Neural cell (in vitro differentiated cells): ENCODE data around the gene SLC4A4.

Experiments
- EP300 ChIP-seq: fragments of 450-650 bp; conservative IDR thresholded peaks from 2 replicates; pipeline ENCODE4 v1.6.1; 2014; ENCODE audit warnings: antibody characterized with exemption, mild to moderate bottlenecking, moderate library complexity; ENCODE audit not compliant: poor library complexity, severe bottlenecking
- EZH2 ChIP-seq: fragments of 200-600, 300-800 bp; shearing (Covaris generic), sonication (generic); IDR thresholded peaks from 2 replicates; pipeline ENCODE4 v1.6.1; 2014; ENCODE audit warnings: antibody characterized with exemption, low read length, borderline replicate concordance, mild to moderate bottlenecking; ENCODE audit not compliant: insufficient read depth, poor library complexity, severe bottlenecking
- POLR2AphosphoS5 ChIP-seq: IDR thresholded peaks from 2 replicates; pipeline ENCODE4 v1.6.1; 2012
- RAD21 ChIP-seq: fragments of 450-650 bp; conservative IDR thresholded peaks from 2 replicates; pipeline ENCODE4 v1.6.1; 2014; ENCODE audit warnings: antibody characterized with exemption, mild to moderate bottlenecking, moderate library complexity
- SMC3 ChIP-seq: fragments of 450-650 bp; conservative IDR thresholded peaks from 2 replicates; pipeline ENCODE4 v1.6.1; 2014; ENCODE audit warnings: antibody characterized with exemption, mild to moderate bottlenecking, moderate library complexity; ENCODE audit not compliant: poor library complexity
- TF ChIP-seq, protein P1 (sequence below): fragments of 450-650 bp; IDR thresholded peaks from 2 replicates; pipeline ENCODE4 v1.5.1; 2014; ENCODE audit warnings: antibody characterized with exemption, mild to moderate bottlenecking, moderate library complexity; ENCODE audit not compliant: poor library complexity, severe bottlenecking
- TF ChIP-seq, protein P2 (sequence below): IDR thresholded peaks from 2 replicates; pipeline ENCODE4 v1.6.1; 2012; ENCODE audit warnings: borderline replicate concordance

DNA sequence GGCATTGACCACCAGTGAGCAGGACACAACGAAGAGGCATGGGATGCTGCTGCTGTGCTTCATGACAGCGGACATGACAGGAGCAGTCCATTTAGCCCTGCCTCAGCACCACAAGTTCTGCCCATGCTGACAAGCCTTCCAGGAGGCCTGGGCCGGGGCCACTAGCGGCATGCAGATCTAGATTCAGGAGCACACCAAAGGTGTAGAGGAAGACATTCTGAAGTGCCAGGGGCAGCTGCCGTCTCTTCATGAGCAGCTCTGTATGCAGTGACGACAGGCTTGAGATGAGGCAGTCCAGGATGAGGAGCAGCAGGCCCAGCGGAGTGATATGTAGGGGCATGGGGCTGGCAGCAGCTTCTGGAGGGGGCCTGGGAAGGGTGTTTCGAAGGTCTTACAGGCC, 38.5 kb upstream of the SLC4A4 start:
- TF ChIP-seq POLR2AphosphoS5 (no peak), EP300 (no peak), SMC3 (no peak), RAD21 (no peak), EZH2 (no peak)
- TF ChIP-seq, protein P1, sequence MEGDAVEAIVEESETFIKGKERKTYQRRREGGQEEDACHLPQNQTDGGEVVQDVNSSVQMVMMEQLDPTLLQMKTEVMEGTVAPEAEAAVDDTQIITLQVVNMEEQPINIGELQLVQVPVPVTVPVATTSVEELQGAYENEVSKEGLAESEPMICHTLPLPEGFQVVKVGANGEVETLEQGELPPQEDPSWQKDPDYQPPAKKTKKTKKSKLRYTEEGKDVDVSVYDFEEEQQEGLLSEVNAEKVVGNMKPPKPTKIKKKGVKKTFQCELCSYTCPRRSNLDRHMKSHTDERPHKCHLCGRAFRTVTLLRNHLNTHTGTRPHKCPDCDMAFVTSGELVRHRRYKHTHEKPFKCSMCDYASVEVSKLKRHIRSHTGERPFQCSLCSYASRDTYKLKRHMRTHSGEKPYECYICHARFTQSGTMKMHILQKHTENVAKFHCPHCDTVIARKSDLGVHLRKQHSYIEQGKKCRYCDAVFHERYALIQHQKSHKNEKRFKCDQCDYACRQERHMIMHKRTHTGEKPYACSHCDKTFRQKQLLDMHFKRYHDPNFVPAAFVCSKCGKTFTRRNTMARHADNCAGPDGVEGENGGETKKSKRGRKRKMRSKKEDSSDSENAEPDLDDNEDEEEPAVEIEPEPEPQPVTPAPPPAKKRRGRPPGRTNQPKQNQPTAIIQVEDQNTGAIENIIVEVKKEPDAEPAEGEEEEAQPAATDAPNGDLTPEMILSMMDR, result no peak
- TF ChIP-seq, protein P2, sequence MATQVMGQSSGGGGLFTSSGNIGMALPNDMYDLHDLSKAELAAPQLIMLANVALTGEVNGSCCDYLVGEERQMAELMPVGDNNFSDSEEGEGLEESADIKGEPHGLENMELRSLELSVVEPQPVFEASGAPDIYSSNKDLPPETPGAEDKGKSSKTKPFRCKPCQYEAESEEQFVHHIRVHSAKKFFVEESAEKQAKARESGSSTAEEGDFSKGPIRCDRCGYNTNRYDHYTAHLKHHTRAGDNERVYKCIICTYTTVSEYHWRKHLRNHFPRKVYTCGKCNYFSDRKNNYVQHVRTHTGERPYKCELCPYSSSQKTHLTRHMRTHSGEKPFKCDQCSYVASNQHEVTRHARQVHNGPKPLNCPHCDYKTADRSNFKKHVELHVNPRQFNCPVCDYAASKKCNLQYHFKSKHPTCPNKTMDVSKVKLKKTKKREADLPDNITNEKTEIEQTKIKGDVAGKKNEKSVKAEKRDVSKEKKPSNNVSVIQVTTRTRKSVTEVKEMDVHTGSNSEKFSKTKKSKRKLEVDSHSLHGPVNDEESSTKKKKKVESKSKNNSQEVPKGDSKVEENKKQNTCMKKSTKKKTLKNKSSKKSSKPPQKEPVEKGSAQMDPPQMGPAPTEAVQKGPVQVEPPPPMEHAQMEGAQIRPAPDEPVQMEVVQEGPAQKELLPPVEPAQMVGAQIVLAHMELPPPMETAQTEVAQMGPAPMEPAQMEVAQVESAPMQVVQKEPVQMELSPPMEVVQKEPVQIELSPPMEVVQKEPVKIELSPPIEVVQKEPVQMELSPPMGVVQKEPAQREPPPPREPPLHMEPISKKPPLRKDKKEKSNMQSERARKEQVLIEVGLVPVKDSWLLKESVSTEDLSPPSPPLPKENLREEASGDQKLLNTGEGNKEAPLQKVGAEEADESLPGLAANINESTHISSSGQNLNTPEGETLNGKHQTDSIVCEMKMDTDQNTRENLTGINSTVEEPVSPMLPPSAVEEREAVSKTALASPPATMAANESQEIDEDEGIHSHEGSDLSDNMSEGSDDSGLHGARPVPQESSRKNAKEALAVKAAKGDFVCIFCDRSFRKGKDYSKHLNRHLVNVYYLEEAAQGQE, result no peak
